Tibial nerve (tissue), 4 donors: ENCODE results near the gene CMTM8.

Source experiments
- EP300 ChIP-seq, 2 donors: sonication (generic); formaldehyde crosslinking; IDR thresholded peaks; one replicate each; pipeline ENCODE4 v1.6.1; 2017; ENCODE audit warnings: antibody characterized with exemption in 2 of 2, mild to moderate bottlenecking in 1 of 2
- POLR2A ChIP-seq, 2 donors: fragments of 450-650 bp; IDR thresholded peaks; one replicate each; pipeline ENCODE4 v1.6.1; 2017; ENCODE audit warnings: antibody characterized with exemption in 2 of 2, mild to moderate bottlenecking in 2 of 2, moderate library complexity in 2 of 2
- TF ChIP-seq, protein P1 (sequence below), 5 experiments: fragments of 200-600 bp in 3 of 5; fragments of 450-650 bp in 2 of 5; sonication (generic) in 3 of 5; IDR thresholded peaks; one replicate each; pipeline ENCODE4 v1.5.1; 2016 to 2019; ENCODE audit warnings: antibody characterized with exemption in 5 of 5, mild to moderate bottlenecking in 3 of 5, moderate library complexity in 2 of 5

DNA sequence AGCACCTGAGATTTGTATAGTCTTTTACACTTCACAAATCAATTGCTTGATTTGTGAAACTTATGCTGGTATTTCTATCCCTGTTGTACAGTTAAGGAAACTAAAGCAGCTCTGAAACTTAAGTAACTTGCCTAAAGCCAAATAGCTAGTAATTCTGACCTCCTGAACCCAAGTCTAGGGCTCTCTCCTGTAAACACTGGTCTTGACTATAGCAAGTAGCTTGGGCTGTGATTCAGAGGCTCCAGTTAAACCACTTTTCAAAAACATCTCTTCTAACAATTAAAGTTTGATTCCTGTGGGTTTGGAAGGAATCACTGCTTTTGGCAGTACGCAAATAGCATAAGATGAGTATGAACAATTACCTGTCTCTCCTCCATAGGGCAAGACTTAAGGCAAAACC, 18.5 kb upstream of the CMTM8 start:
- TF ChIP-seq, protein P1, sequence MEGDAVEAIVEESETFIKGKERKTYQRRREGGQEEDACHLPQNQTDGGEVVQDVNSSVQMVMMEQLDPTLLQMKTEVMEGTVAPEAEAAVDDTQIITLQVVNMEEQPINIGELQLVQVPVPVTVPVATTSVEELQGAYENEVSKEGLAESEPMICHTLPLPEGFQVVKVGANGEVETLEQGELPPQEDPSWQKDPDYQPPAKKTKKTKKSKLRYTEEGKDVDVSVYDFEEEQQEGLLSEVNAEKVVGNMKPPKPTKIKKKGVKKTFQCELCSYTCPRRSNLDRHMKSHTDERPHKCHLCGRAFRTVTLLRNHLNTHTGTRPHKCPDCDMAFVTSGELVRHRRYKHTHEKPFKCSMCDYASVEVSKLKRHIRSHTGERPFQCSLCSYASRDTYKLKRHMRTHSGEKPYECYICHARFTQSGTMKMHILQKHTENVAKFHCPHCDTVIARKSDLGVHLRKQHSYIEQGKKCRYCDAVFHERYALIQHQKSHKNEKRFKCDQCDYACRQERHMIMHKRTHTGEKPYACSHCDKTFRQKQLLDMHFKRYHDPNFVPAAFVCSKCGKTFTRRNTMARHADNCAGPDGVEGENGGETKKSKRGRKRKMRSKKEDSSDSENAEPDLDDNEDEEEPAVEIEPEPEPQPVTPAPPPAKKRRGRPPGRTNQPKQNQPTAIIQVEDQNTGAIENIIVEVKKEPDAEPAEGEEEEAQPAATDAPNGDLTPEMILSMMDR (IDR thresholded peaks at IDR 0.05): no peak
- TF ChIP-seq EP300 (IDR thresholded peaks at IDR 0.05) (no peak), POLR2A (IDR thresholded peaks at IDR 0.05) (no peak)
